ENCODE measurements around the gene TBL1XR1.

The TBL1XR1 gene

GRCh38 chr3:177122183-177122856 lies 75.0 kb downstream of the TBL1XR1 start:
- no peak for DNase-seq (ENCODE audit: low read depth)
- H3K4me3 ChIP-seq (replicated peaks; ENCODE audit: low read depth, low read length), result no peak overlapping the region
- TF ChIP-seq CTCF (IDR thresholded peaks at IDR 0.05; ENCODE audit: low read length, missing control alignments), result no peak

- DNase-seq (ENCODE audit: low read depth), result no peak
These were observed 77.5 kb downstream of the TBL1XR1 start for GRCh38 chr3:177119829-177120228.

GRCh38 chr3:177114253-177114652 lies 83.0 kb downstream of the TBL1XR1 start:
- TF ChIP-seq CTCF (IDR thresholded peaks at IDR 0.05; ENCODE audit: low read length, missing control alignments), result no peak
- no peak for DNase-seq (ENCODE audit: low read depth)
- H3K4me3 ChIP-seq (replicated peaks; ENCODE audit: low read depth, low read length), result no peak overlapping the region

More at GRCh38 chr3:177119829-177120228, 77.5 kb downstream of the TBL1XR1 start:
- H3K4me3 ChIP-seq (replicated peaks; ENCODE audit: low read depth, low read length), result no peak overlapping the region
- no peak for TF ChIP-seq CTCF (IDR thresholded peaks at IDR 0.05; ENCODE audit: low read length, missing control alignments)

- no peak overlapping the region for H3K4me3 ChIP-seq (replicated peaks; ENCODE audit: low read depth, low read length)
- no peak for TF ChIP-seq CTCF (IDR thresholded peaks at IDR 0.05; ENCODE audit: low read length, missing control alignments)
- DNase-seq (ENCODE audit: low read depth), result no peak
These were observed 85.7 kb downstream of the TBL1XR1 start for GRCh38 chr3:177111541-177111949.

- TF ChIP-seq CTCF (IDR thresholded peaks at IDR 0.05; ENCODE audit: low read length, missing control alignments), result no peak
These were observed 86.4 kb downstream of the TBL1XR1 start for GRCh38 chr3:177110895-177111294.

GRCh38 chr3:177110386-177110785 lies 86.9 kb downstream of the TBL1XR1 start:
- TF ChIP-seq CTCF (IDR thresholded peaks at IDR 0.05; ENCODE audit: low read length, missing control alignments), result no peak
- no peak overlapping the region for H3K4me3 ChIP-seq (replicated peaks; ENCODE audit: low read depth, low read length)
- DNase-seq (ENCODE audit: low read depth), result no peak

More at GRCh38 chr3:177110895-177111294, 86.4 kb downstream of the TBL1XR1 start:
- DNase-seq (ENCODE audit: low read depth), result no peak
- no peak overlapping the region for H3K4me3 ChIP-seq (replicated peaks; ENCODE audit: low read depth, low read length)

All from fibroblast of pulmonary artery (primary cell).